ENCODE measurements around the gene GAS7. TPM values are rescaled to one million over a fixed set of nuclear protein-coding genes. Genes with fewer than 3 reads are reported as not detected.

Gene GAS7
- total RNA-seq, 1 experiment from 2014 or later: 12.3 TPM

DNA sequence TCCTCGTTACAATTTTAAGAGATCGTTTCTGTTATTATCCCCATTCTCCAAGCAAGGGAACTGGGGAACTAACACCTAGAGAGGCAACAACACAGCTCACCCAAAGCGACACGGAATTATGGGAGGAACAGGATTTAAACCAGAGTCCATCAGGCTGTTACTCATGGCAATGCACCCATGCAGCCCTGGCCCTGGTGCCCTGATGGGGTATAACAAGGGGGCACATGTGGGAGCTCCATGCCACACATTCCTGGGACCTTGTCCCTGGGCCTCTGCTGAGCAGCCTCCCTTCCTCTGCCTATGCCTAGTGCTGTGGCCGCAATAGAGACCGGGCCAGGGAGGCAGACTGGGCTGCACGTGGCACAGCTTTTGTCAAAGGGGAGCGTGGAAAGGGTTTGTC is 280.1 kb downstream of the GAS7 start:
- Mint-ChIP-seq H3K4me3 (no peak overlapping the region), H3K27me3 (ENCODE audit: low read depth) (no peaks in the 10 kb centered on the region), H3K9me3 (no peaks in the 10 kb centered on the region), H3K36me3 (no peaks in the 10 kb centered on the region), H3K4me1 (no peaks in the 10 kb centered on the region), H3K27ac (no peak overlapping the region)
- ChIA-PET POLR2A (no interaction called here), CTCF (interaction anchor here (1.0 to 2.0 kb wide), 4 partner anchors 10 to 174 kb away, joined by 4 to 13 read pairs (median 4); no protein-coding TSS in a partner anchor)
- no peak for ATAC-seq
- DNase-seq (ENCODE audit: low spot score): no peak
- TF ChIP-seq AFF4 (CRISPR knock-in tag; IDR thresholded peaks at IDR 0.05; ENCODE audit: borderline replicate concordance): no peak
- TF ChIP-seq, protein P1, sequence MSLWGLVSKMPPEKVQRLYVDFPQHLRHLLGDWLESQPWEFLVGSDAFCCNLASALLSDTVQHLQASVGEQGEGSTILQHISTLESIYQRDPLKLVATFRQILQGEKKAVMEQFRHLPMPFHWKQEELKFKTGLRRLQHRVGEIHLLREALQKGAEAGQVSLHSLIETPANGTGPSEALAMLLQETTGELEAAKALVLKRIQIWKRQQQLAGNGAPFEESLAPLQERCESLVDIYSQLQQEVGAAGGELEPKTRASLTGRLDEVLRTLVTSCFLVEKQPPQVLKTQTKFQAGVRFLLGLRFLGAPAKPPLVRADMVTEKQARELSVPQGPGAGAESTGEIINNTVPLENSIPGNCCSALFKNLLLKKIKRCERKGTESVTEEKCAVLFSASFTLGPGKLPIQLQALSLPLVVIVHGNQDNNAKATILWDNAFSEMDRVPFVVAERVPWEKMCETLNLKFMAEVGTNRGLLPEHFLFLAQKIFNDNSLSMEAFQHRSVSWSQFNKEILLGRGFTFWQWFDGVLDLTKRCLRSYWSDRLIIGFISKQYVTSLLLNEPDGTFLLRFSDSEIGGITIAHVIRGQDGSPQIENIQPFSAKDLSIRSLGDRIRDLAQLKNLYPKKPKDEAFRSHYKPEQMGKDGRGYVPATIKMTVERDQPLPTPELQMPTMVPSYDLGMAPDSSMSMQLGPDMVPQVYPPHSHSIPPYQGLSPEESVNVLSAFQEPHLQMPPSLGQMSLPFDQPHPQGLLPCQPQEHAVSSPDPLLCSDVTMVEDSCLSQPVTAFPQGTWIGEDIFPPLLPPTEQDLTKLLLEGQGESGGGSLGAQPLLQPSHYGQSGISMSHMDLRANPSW (CRISPR knock-in tag; conservative IDR thresholded peaks at IDR 0.05; ENCODE audit: low read depth): no peak
- no peak for TF ChIP-seq ATF3 (CRISPR knock-in tag; conservative IDR thresholded peaks at IDR 0.05)
- no peak for TF ChIP-seq NR1H2 (CRISPR knock-in tag; IDR thresholded peaks at IDR 0.05)
- TF ChIP-seq, protein P2, sequence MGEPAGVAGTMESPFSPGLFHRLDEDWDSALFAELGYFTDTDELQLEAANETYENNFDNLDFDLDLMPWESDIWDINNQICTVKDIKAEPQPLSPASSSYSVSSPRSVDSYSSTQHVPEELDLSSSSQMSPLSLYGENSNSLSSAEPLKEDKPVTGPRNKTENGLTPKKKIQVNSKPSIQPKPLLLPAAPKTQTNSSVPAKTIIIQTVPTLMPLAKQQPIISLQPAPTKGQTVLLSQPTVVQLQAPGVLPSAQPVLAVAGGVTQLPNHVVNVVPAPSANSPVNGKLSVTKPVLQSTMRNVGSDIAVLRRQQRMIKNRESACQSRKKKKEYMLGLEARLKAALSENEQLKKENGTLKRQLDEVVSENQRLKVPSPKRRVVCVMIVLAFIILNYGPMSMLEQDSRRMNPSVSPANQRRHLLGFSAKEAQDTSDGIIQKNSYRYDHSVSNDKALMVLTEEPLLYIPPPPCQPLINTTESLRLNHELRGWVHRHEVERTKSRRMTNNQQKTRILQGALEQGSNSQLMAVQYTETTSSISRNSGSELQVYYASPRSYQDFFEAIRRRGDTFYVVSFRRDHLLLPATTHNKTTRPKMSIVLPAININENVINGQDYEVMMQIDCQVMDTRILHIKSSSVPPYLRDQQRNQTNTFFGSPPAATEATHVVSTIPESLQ (CRISPR knock-in tag; IDR thresholded peaks at IDR 0.05): no peak
- no peak for TF ChIP-seq OVOL2 (CRISPR knock-in tag; IDR thresholded peaks at IDR 0.05; ENCODE audit: borderline replicate concordance)
- no peak for TF ChIP-seq PRDM15 (CRISPR knock-in tag; IDR thresholded peaks at IDR 0.05)
- TF ChIP-seq SOX15 (CRISPR knock-in tag; IDR thresholded peaks at IDR 0.05): no peak
- no peak for TF ChIP-seq RORB (CRISPR knock-in tag; IDR thresholded peaks at IDR 0.05)
- TF ChIP-seq ERG (CRISPR knock-in tag; IDR thresholded peaks at IDR 0.05): no peak
- TF ChIP-seq EMX1 (CRISPR knock-in tag; IDR thresholded peaks at IDR 0.05): no peak
- no peak for TF ChIP-seq GABPB1 (CRISPR knock-in tag; IDR thresholded peaks at IDR 0.05)
- TF ChIP-seq NFE2L1 (CRISPR knock-in tag; IDR thresholded peaks at IDR 0.05): no peak

Data from WTC11 (cell line).